ENCODE data around the gene ADRM1. TPM values are rescaled to one million over a fixed set of nuclear protein-coding genes. Genes with fewer than 3 reads are reported as not detected.
A peak's percentile ranks its signal among the peaks of the same experiment; 100 is the strongest.

Gene ADRM1
- total and polyA plus RNA-seq, 10 of the 15 experiments (the other 5 are each of a cell fraction or from before 2014, with no cell fraction given): 3.4 to 213 (median 95.9) TPM

GRCh38 chr20:62337558-62338293 lies 34.9 kb downstream of the ADRM1 start (continued):
- TF ChIP-seq CTCF (IDR thresholded peaks at IDR 0.05 in 2 of 3, conservative IDR thresholded peaks at IDR 0.05 in 1 of 3; ENCODE audit: control insufficient read depth in 2 of 3, extremely low read depth in 1 of 3, insufficient read depth in 1 of 3, low read depth in 3 of 3, low read length in 3 of 3): no peak
- no peak for TF ChIP-seq YY1 (IDR thresholded peaks at IDR 0.05; ENCODE audit: low read depth, low read length)
- peak; percentile 46; the same call in 1 of the 2 replicates for TF ChIP-seq BCL11A (IDR thresholded peaks at IDR 0.05; ENCODE audit: low read depth, low read length)
- TF ChIP-seq MAX (IDR thresholded peaks at IDR 0.05; ENCODE audit: low read depth, low read length): no peak
- TF ChIP-seq ZNF687 (IDR thresholded peaks at IDR 0.05): no peak
- no peak; the same call in 1 of the 2 replicates for TF ChIP-seq SMARCA5 (IDR thresholded peaks at IDR 0.05)
- TF ChIP-seq HDAC6 (IDR thresholded peaks at IDR 0.05; ENCODE audit: unreplicated experiment): no peak
- TF ChIP-seq ELK1 (IDR thresholded peaks at IDR 0.05; ENCODE audit: low read depth, low read length): no peak
- TF ChIP-seq E4F1 (IDR thresholded peaks at IDR 0.05; ENCODE audit: borderline replicate concordance, partially characterized antibody): no peak
- peak; percentile 49; the same call in 1 of the 2 replicates for TF ChIP-seq IKZF1 (conservative IDR thresholded peaks at IDR 0.05)
- TF ChIP-seq NFYA (IDR thresholded peaks at IDR 0.05; ENCODE audit: borderline replicate concordance, low read depth, low read length): no peak
- TF ChIP-seq PAX8 (IDR thresholded peaks at IDR 0.05): no peak
- no peak for TF ChIP-seq MYC (IDR thresholded peaks at IDR 0.05; ENCODE audit: insufficient read depth, insufficient read length, insufficient replicate concordance, low read length, severe bottlenecking)
- TF ChIP-seq MTA2 (IDR thresholded peaks at IDR 0.05; ENCODE audit: low read depth): no peak
- TF ChIP-seq CHD1 (IDR thresholded peaks at IDR 0.05; ENCODE audit: low read depth, low read length): no peak
- TF ChIP-seq ETV6 (conservative IDR thresholded peaks at IDR 0.05 in 1 of 2, IDR thresholded peaks at IDR 0.05 in 1 of 2; ENCODE audit: borderline replicate concordance in 1 of 2, low read depth in 1 of 2): no peak
